HG02678 (cell line): Measurements from ENCODE around the gene DOHH.

Experiments used
- ATAC-seq: cut with Tn5 transposase; IDR thresholded peaks from one replicate; pipeline ENCODE4 v1.9.1; 2021; ENCODE audit warnings: mild to moderate bottlenecking, moderate library complexity; ENCODE audit not compliant: unreplicated experiment

The DOHH gene, protein sequence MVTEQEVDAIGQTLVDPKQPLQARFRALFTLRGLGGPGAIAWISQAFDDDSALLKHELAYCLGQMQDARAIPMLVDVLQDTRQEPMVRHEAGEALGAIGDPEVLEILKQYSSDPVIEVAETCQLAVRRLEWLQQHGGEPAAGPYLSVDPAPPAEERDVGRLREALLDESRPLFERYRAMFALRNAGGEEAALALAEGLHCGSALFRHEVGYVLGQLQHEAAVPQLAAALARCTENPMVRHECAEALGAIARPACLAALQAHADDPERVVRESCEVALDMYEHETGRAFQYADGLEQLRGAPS

DNA sequence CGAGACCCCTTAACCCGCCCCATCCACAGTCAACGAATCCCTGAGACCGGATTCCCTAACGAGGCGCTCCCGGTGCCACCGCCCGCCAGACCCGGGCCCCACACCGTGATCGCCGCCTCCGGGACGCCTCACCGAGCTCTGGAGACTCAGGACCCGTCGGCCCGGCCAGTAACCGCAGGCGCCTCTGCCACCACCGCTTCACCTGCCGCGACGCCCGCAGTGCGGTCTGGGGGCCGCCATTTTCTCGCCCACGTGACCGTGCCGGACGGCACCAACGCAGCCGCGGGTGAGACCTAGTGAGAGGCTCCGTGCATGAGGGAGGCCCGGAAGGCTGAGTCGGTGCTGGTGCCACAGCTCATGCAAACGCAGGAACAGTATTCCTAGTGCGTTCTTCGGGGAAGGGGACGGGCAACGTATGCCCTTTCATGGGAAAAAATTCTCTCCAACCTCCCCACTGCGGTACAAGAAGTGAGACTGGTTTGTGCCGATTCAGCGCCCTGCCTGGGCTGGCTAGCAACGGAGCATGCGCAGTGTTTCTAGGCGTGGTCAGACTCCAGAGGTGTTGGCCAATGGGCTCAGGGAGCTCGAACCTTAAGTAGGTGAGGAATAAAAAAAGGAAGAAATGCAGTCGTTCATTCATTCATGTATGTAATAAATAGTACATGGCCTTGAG, at the start of gene DOHH:
TSS of gene DOHH (minus strand) at position 246 of the 673 bp plus-strand sequence. CDS start 3,860 bp downstream, outside the sequence.
- ATAC-seq, result peak; percentile 89

DNA sequence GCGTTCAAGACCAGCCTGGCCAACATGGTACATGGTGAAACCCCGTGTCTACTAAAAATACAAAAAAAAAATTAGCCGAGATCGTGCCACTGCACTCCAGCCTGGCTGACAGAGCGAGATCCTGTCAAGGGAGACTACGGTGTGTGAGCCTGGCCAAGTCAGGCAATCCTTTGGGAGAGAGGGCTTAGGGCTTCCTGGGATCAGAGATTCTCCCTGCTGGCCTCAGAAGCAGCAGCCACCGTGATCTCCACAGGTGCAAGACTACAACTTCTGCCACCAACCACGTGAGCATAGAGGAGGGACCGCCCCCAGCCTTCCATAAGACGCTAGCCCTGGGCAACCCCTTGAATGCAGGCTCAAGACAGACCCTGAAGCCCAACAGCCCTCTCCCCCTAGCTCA, 49.3 kb upstream of the DOHH start:
- ATAC-seq, result no peak

GRCh38 chr19:3548606-3549005, 48.1 kb upstream of the DOHH start:
- ATAC-seq, result no peak

DNA sequence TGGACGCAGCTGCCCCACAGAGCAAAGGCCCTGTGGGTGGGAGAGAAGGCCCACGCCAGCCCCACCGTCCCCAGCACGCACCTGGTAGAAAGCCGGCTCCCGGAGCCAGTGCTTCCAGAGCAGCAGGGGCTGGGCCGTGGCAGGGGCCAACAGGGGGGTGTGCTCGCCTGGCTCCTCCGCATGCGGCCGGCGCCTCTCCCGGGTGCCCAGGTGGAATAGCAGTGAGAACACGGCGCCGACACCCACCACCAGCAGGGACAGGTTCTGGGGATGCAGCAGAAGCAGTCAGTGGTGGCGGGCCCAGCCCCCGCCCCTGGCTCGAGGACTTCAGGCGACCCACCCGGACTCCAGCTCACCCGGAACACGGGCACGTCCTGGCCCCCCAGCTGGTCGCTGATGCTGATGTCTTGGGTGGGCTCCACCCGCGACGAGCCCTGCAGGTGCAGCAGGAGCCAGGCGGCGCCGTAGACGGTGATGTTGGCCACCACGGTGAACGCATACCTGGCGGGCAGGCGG, 47.4 kb upstream of the DOHH start:
- no peak for ATAC-seq

- ATAC-seq, result no peak
Observed at GRCh38 chr19:3547301-3547731, 46.8 kb upstream of the DOHH start.

DNA sequence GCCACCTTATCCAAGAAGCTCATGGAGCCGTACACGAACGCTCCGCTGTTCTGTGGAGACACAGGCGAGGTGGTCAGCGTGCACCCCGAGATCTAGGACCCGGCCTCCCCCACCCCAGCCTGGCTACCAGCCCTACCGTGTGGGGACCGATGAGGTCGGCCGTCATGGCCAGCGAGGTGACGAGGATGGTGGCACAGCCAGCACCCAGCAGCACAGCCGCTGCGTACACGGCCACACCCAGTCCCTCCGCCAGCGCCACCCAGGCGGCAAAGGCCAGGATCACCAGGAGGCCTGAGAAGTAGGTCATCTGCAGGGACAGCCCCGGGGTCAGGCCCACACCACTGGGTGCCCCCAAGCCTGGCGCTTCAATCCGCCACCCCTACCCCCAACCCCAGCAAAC, 45.6 kb upstream of the DOHH start:
- no peak for ATAC-seq

DNA sequence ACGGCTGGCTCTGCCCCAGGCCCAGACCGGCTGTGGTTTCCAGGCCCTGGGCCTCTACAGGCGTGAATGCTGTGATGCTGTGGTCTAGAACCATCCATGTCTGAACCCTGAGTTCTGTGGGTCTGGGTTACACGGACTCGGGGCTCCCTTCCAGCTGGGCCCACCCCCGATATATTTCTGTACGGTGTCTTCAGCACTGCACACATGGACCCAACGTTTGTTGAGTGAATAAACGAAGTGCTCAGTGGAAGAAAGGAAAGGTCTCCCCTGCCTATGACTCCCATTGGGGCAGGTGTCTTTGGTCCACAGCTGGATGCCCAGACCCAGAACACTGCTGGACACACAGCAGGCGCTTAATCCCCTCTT, 45.2 kb upstream of the DOHH start:
- no peak for ATAC-seq

GRCh38 chr19:3544742-3545668, 44.5 kb upstream of the DOHH start:
- ATAC-seq, result no peak

DNA sequence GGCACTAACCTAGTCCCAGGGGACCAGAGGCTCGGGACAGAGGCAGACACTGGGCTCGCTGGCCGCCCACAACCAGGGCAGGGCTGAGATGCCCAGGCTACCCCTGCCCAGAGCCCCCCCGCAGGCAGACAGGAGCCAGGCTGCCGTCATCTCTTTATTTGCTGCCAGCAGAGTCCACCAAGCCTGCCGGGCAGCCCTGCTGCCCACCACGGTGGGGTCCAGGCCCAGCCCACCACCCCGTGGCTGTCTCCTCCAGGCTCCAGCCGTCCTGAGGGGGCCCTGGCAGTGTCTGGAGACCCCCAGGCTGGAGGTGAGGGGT, 43.5 kb upstream of the DOHH start:
- no peak for ATAC-seq

DNA sequence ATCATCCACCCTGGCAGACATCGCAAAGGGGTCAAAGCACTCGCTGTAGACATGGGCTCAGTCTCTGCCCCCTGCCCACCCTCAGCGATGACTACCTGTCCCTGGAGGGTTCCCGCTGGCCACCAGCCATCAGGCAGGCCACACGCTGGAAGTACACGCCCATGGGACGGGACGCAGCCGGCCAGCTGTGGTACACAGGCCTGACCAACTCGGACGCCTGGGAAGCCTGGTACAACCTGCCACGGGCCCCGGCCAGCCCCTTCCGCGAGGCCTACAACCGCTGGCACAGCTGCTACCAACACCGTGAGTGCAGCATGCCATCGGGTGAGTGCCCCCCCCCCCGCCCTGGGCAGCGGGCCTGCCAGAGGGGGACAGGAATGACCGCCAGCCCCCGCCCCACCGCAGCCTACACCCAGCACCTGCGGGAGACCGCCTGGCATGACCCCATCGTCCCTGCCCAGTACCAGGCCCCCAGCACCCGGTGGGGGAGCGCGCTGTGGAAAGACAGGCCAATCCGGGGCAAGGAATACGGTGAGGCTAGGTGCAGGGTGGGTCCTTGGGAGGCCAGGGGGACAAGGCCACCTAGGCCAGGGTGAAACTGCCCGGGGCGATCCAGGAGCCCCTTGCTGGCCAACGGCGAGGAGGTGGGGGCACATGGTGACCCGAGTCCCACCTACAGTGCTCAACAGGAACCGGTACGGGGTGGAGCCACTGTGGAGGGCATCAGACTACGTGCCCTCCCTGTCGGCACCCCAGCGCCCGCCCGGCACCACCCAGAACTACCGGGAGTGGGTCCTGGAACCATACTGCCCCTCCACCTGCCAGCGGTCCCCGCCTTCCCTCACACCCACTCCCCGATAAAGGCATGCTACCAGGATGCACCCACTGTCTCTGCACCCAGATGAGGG, 42.9 kb upstream of the DOHH start:
- no peak for ATAC-seq

DNA sequence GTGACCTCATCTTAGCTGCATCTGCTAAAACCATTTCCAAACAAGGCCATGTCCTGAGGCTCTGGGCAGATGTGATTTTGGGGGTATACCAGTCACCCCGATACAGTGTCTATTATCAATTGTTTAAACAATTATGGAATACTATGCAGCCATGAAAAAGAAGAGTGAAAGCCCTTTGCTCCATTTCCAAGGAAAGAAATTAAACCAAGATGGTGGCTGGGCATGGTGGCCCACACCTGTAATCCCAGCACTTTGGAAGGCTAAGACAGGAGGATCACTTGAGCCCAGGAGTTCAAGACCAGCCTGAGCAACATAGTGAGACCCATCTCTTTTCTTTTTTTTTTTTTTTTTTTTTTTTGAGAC, 39.3 kb upstream of the DOHH start:
- no peak for ATAC-seq

DNA sequence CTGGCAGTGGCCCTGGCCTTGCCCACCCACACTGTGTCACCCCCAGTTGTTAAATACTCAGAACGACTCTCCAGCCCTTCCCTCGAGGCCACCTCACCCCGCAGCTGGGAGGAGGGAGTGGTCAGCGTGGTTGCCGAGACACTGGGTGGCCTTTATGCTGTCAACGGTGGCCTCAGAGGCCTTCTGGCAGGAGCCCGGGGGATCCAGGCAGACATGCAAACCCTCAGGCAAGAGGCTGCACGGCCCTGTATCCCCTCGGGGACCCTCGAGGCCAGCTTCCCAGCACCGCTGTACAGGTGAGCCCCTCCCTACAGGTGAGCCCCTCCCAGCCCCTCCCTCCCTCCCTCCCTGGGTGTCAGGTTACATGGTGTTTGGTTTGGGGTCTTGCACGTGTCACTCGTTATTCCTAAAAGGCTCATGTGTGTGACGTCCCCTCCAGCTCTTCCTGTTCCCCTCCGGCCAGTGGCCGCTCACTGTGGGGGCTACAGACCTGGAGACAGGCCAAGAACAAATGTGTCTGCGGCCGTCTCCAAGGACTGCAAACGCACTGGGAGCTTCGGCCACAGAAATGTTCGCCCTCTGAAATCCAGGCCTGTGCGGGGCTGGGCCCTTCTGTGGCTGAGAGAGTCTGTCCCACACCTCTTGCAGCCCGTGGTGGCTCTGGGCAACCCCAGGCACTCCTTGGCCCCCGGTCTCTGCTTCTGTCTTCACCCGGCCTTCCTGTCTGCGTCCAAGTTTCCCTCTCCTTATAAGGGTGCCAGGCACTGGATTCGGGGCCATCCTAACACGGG, 38.7 kb upstream of the DOHH start, which contains the start of gene TEKTIP1:
TSS of gene TEKTIP1 (plus strand) at position 210 of the 791 bp plus-strand sequence. CDS start at position 214, 4 bp downstream.
- ATAC-seq, result no peak

DNA sequence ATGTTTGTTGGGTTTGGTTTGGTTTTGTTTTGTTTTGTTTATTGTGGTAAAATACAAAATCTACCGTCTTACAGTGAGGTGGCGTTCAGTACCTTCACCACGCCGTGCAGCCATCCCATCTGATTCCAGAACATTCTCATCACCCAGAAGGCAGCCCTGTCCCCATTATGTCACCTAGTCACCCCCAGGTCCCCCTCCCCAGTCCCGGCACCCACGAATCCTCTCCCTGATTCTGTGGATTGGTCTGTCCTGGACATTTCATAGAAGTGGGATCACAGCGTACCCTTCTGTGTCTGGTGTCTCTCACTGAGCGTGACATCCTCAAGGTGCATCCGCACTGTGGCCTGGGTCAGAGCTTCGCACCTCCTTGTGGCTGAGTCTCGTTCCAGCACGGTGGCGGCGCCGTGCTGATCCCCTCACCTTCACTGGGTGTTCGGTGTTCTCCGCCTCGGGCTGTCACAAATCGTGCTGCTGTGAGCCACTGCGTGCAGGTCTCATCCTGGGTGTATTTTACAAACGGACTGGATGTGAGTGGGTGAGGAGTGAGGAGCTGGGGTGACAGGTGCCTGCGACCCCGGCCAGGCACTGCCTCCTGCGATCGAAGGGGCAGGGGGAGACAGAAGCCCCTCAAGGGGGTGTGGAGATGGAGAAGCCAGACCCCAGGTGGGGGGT, 37.9 kb upstream of the DOHH start:
- ATAC-seq, result no peak

DNA sequence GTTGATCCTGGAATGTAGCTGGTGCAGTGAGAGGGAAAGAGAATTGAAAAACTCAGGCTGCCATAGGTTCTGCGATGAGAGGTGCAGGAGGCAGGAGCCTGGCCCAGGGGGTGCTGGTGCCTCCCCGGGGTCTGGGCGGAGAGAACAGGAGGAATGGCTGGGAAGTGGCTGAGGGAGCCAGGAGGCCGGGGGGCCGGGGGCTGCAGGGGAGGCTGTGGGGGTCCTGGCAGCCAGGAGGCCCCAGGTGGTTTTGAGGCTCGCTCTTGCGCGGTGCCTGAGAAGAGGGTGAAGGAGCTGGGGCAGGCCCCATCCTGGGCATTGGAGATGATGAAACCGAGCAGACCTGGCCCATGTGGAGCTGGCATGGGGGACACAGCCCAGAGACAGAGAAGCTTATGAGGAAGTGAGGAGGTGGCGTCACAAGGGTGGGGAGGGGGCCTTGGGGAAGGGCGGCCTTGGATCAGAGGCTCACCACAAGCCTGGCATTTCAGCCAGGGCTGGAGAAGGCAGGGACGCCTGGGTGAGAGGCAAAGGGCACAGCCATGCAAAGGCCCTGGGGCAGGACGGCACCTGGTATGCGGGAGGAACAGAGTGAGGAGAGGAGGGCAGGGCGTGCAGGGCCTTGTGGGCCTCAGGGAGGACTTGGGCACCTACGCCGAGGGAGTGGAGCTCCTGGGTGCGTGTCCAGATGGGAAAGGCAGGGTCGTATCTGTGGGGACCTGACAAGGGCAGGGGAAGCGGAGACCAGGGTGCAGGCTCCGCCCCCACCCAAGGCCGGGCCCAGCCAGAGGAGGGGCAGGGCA, 37.2 kb upstream of the DOHH start:
- no peak for ATAC-seq

GRCh38 chr19:3537101-3537437, 36.6 kb upstream of the DOHH start:
- ATAC-seq, result no peak

DNA sequence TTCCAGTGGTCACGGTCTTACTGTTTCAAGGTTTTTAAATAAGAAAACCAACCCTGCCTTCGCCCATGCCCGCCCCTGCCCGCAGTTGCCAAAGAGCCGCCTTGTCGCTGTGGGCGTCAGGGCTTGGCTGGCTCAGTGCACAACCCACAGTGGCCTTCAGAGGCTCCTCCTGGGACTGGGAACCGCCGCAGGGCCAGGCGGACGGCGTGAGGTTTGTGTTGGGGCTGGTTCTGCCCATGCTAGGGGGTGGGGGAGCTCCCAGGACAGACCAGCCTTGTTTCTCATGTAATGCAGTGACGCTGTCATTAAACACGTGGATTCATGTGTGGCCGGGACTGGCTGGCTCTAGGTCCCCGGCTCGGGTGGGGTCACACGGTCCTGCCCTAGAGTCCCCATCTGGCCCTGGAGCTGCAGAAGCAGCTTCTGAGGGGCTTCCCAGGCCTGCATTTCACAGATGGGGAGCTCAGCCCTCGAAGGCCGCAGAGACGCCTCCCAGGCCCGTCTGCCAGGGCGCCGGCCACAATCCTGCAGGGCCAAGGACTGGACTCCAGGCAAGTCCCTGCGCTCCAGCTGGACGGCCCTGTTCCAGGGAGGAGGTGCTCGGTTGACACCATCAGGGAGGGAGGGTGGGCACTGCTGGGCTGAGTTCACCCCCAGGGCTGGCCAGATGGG, 36.1 kb upstream of the DOHH start:
- no peak for ATAC-seq

DNA sequence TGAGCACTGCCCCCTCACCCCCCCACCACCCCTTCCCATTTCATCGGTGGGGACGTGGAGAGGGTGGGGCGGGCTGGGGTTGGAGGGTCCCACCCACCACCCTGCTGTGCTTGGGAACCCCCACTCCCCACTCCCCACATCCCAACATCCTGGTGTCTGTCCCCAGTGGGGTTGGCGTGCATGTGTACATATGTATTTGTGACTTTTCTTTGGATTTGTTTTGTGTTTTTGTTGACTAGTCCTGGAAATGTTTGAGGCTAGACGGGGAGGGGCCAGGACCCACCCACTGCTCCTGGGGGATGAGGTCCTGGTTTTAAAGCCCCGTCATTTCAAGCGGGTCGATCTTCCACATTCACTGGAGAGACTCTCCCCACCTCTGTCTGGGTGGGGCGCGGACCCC, 35.5 kb upstream of the DOHH start:
- no peak for ATAC-seq

GRCh38 chr19:3535563-3535965, 35.1 kb upstream of the DOHH start:
- no peak for ATAC-seq
